Subcutaneous abdominal adipose tissue (tissue), 5 donors: ENCODE measurements around the gene AOAH.

Source experiments
- H3K27ac ChIP-seq: one replicate; pipeline ENCODE4 v1.7.0; 2013; ENCODE audit warnings: low read depth, mild to moderate bottlenecking, inconsistent platforms, low read length, moderate library complexity
- H3K27me3 ChIP-seq, 5 donors: one replicate each; pipeline ENCODE4 v1.7.0; 2013; ENCODE audit warnings: low read length in 5 of 5, inconsistent platforms in 1 of 5; ENCODE audit not compliant: control insufficient read depth in 5 of 5, insufficient read depth in 4 of 5
- H3K36me3 ChIP-seq, 5 donors: one replicate each; pipeline ENCODE4 v1.7.0; 2013; ENCODE audit warnings: low read length in 5 of 5; ENCODE audit not compliant: control insufficient read depth in 5 of 5, insufficient read depth in 5 of 5
- H3K4me1 ChIP-seq, 5 donors: one replicate each; pipeline ENCODE4 v1.7.0; 2013; ENCODE audit warnings: low read length in 5 of 5, mild to moderate bottlenecking in 3 of 5, moderate library complexity in 1 of 5; ENCODE audit not compliant: control insufficient read depth in 5 of 5, insufficient read depth in 5 of 5
- H3K4me3 ChIP-seq, 5 donors: one replicate each; pipeline ENCODE4 v1.7.0; 2013; ENCODE audit warnings: low read length in 5 of 5, low read depth in 1 of 5
- H3K9ac ChIP-seq, 5 donors: one replicate each; pipeline ENCODE4 v1.7.0; 2013; ENCODE audit warnings: low read length in 5 of 5, mild to moderate bottlenecking in 4 of 5, moderate library complexity in 3 of 5
- H3K9me3 ChIP-seq, 5 donors: one replicate each; pipeline ENCODE4 v1.7.0; 2013; ENCODE audit warnings: low read length in 5 of 5; ENCODE audit not compliant: control insufficient read depth in 5 of 5
- donor health status: healthy.
- donor health status: healthy.
- donor health status: healthy.
- donor health status: healthy.
- donor health status: healthy.

Gene AOAH

GRCh38 chr7:36570528-36571189, 153.6 kb downstream of the AOAH start:
- no peak overlapping the region for H3K27ac ChIP-seq
- peaks cover 0 to 3% (median 0%) of the 10 kb centered on the region in 5 donors for H3K9me3 ChIP-seq
- peaks cover 0 to 5% (median 0%) of the 10 kb centered on the region in 5 donors for H3K4me1 ChIP-seq
- H3K9ac ChIP-seq: no peak overlapping the region
- no peaks in the 10 kb centered on the region for H3K36me3 ChIP-seq
- no peaks in the 10 kb centered on the region for H3K27me3 ChIP-seq
- no peak overlapping the region for H3K4me3 ChIP-seq

GRCh38 chr7:36568452-36568849, 155.8 kb downstream of the AOAH start:
- no peak overlapping the region for H3K27ac ChIP-seq

GRCh38 chr7:36567699-36568451, 156.4 kb downstream of the AOAH start:
- Histone ChIP-seq H3K4me1 (peaks cover 0 to 6% (median 0%) of the 10 kb centered on the region in 5 donors), H3K36me3 (no peaks in the 10 kb centered on the region), H3K4me3 (no peak overlapping the region), H3K27ac (no peak overlapping the region), H3K9me3 (no peaks in the 10 kb centered on the region), H3K9ac (no peak overlapping the region), H3K27me3 (no peaks in the 10 kb centered on the region)

More at GRCh38 chr7:36568452-36568849, 155.8 kb downstream of the AOAH start:
- Histone ChIP-seq H3K9me3 (no peaks in the 10 kb centered on the region), H3K27me3 (no peaks in the 10 kb centered on the region), H3K4me3 (no peak overlapping the region), H3K36me3 (no peaks in the 10 kb centered on the region), H3K9ac (no peak overlapping the region), H3K4me1 (peaks cover 0 to 6% (median 0%) of the 10 kb centered on the region in 5 donors)

- Histone ChIP-seq H3K4me1 (peaks cover 0 to 6% (median 0%) of the 10 kb centered on the region in 5 donors), H3K4me3 (no peak overlapping the region), H3K9ac (no peak overlapping the region), H3K27me3 (no peaks in the 10 kb centered on the region), H3K36me3 (no peaks in the 10 kb centered on the region), H3K27ac (no peak overlapping the region), H3K9me3 (no peaks in the 10 kb centered on the region)
Measured at GRCh38 chr7:36565792-36566356, 158.4 kb downstream of the AOAH start.

- Histone ChIP-seq H3K36me3 (no peaks in the 10 kb centered on the region), H3K27me3 (no peaks in the 10 kb centered on the region), H3K4me1 (peaks cover 0 to 6% (median 0%) of the 10 kb centered on the region in 5 donors), H3K4me3 (no peak overlapping the region), H3K9me3 (no peaks in the 10 kb centered on the region), H3K9ac (no peak overlapping the region), H3K27ac (no peak overlapping the region)
Measured at GRCh38 chr7:36564489-36564888, 159.8 kb downstream of the AOAH start.

- no peaks in the 10 kb centered on the region for H3K27me3 ChIP-seq
- no peak overlapping the region for H3K27ac ChIP-seq
- no peak overlapping the region for H3K4me3 ChIP-seq
- H3K4me1 ChIP-seq: peaks cover 0 to 6% (median 0%) of the 10 kb centered on the region in 5 donors
- H3K9ac ChIP-seq: no peak overlapping the region
- no peaks in the 10 kb centered on the region for H3K36me3 ChIP-seq
- peaks cover 0 to 3% (median 0%) of the 10 kb centered on the region in 5 donors for H3K9me3 ChIP-seq
Measured at GRCh38 chr7:36563706-36564327, 160.5 kb downstream of the AOAH start.

- no peaks in the 10 kb centered on the region for H3K36me3 ChIP-seq
Measured at GRCh38 chr7:36562121-36562520, 162.2 kb downstream of the AOAH start.

GRCh38 chr7:36549029-36549428, 175.3 kb downstream of the AOAH start:
- Histone ChIP-seq H3K27ac (no peak overlapping the region), H3K4me1 (no peaks in the 10 kb centered on the region), H3K9me3 (no peaks in the 10 kb centered on the region), H3K36me3 (peaks cover 0 to 5% (median 0%) of the 10 kb centered on the region in 5 donors), H3K4me3 (no peak overlapping the region), H3K27me3 (peaks cover 0 to 4% (median 0%) of the 10 kb centered on the region in 5 donors), H3K9ac (no peak overlapping the region)

More at GRCh38 chr7:36562121-36562520, 162.2 kb downstream of the AOAH start:
- Histone ChIP-seq H3K9ac (no peak overlapping the region), H3K27me3 (no peaks in the 10 kb centered on the region), H3K4me1 (peaks cover 0 to 6% (median 0%) of the 10 kb centered on the region in 5 donors), H3K27ac (no peak overlapping the region), H3K4me3 (no peak overlapping the region), H3K9me3 (peaks cover 0 to 3% (median 0%) of the 10 kb centered on the region in 5 donors)

- H3K9ac ChIP-seq: no peak overlapping the region
- H3K9me3 ChIP-seq: no peaks in the 10 kb centered on the region
- H3K36me3 ChIP-seq: peaks cover 0 to 5% (median 0%) of the 10 kb centered on the region in 5 donors
- peaks cover 0 to 4% (median 0%) of the 10 kb centered on the region in 5 donors for H3K27me3 ChIP-seq
- no peaks in the 10 kb centered on the region for H3K4me1 ChIP-seq
- H3K4me3 ChIP-seq: no peak overlapping the region
- no peak overlapping the region for H3K27ac ChIP-seq
Measured at GRCh38 chr7:36547416-36547815, 176.9 kb downstream of the AOAH start.
